SK-N-SH treated with all-trans-retinoic acid at 6 μM for 48 hours (cell line): ENCODE results near the gene SH3GLB1.

ENCODE experiments used
- ATAC-seq: fragments of 200-7000 bp; cut with Tn5 transposase; 3 replicates; pipeline ENCODE4 v1.9.1; 2020; ENCODE audit warnings: mild to moderate bottlenecking, moderate library complexity
- BACH2 ChIP-seq: fragments of 250-450 bp; sonication (Bioruptor Pico); IDR thresholded peaks from 2 replicates; pipeline ENCODE4 v1.9.0; 2021; ENCODE audit warnings: mild to moderate bottlenecking, borderline replicate concordance
- CSDC2 ChIP-seq: fragments of 250-450 bp; sonication (Bioruptor Pico); IDR thresholded peaks from 2 replicates; pipeline ENCODE4 v1.5.0; 2020; ENCODE audit warnings: mild to moderate bottlenecking, moderate library complexity
- CSRNP3 ChIP-seq: fragments of 250-450 bp; sonication (Bioruptor Pico); IDR thresholded peaks from 2 replicates; pipeline ENCODE4 v1.5.1; 2021; ENCODE audit warnings: mild to moderate bottlenecking, moderate library complexity
- ESRRG ChIP-seq: fragments of 250-450 bp; sonication (Bioruptor Pico); IDR thresholded peaks from 2 replicates; pipeline ENCODE4 v1.6.1; 2021; ENCODE audit warnings: mild to moderate bottlenecking
- GLIS3 ChIP-seq: fragments of 250-450 bp; sonication (Bioruptor Pico); IDR thresholded peaks from 2 replicates; pipeline ENCODE4 v1.5.0; 2020; ENCODE audit warnings: mild to moderate bottlenecking, moderate library complexity
- ISL1 ChIP-seq: fragments of 250-450 bp; sonication (Bioruptor Pico); IDR thresholded peaks from 2 replicates; pipeline ENCODE4 v2.1.2; 2022; ENCODE audit warnings: mild to moderate bottlenecking, moderate library complexity
- OSR1 ChIP-seq: fragments of 250-450 bp; sonication (Bioruptor Pico); IDR thresholded peaks from 2 replicates; pipeline ENCODE4 v1.8.0; 2022; ENCODE audit warnings: moderate library complexity, mild to moderate bottlenecking, inconsistent platforms
- PATZ1 ChIP-seq: fragments of 250-450 bp; sonication (Bioruptor Pico); IDR thresholded peaks from 2 replicates; pipeline ENCODE4 v1.8.0; 2020; ENCODE audit warnings: mild to moderate bottlenecking, moderate library complexity, borderline replicate concordance
- PPARA ChIP-seq: fragments of 250-450 bp; sonication (Bioruptor Pico); IDR thresholded peaks from 2 replicates; pipeline ENCODE4 v1.5.0; 2020; ENCODE audit warnings: mild to moderate bottlenecking, borderline replicate concordance
- SNAI2 ChIP-seq: fragments of 250-450 bp; sonication (Bioruptor Pico); IDR thresholded peaks from 2 replicates; pipeline ENCODE4 v1.5.0; 2020; ENCODE audit warnings: mild to moderate bottlenecking, moderate library complexity
- TCF4 ChIP-seq: fragments of 250-450 bp; sonication (Bioruptor Pico); IDR thresholded peaks from 2 replicates; pipeline ENCODE4 v1.8.0; 2021; ENCODE audit warnings: mild to moderate bottlenecking, moderate library complexity, borderline replicate concordance
- TOX ChIP-seq: fragments of 250-450 bp; sonication (Bioruptor Pico); IDR thresholded peaks from 2 replicates; pipeline ENCODE4 v1.8.0; 2021; ENCODE audit warnings: mild to moderate bottlenecking, moderate library complexity, borderline replicate concordance
- ZFP30 ChIP-seq: fragments of 450-650 bp; formaldehyde crosslinking; IDR thresholded peaks from 2 replicates; pipeline ENCODE4 v1.5.0; 2022; ENCODE audit warnings: mild to moderate bottlenecking, moderate library complexity
- ZNF565 ChIP-seq: fragments of 450-650 bp; formaldehyde crosslinking; conservative IDR thresholded peaks from 2 replicates; pipeline ENCODE4 v1.5.0; 2020; ENCODE audit warnings: low read depth, mild to moderate bottlenecking, moderate library complexity
- ZNF70 ChIP-seq: fragments of 450-650 bp; formaldehyde crosslinking; IDR thresholded peaks from 2 replicates; pipeline ENCODE4 v1.5.0; 2020; ENCODE audit warnings: mild to moderate bottlenecking, moderate library complexity
- ZNF8 ChIP-seq: fragments of 450-650 bp; formaldehyde crosslinking; IDR thresholded peaks from 2 replicates; pipeline ENCODE4 v1.5.0; 2020; ENCODE audit warnings: mild to moderate bottlenecking, moderate library complexity
- TF ChIP-seq, protein P1 (sequence below): fragments of 250-450 bp; sonication (Bioruptor Pico); IDR thresholded peaks from 2 replicates; pipeline ENCODE4 v1.8.0; 2021; ENCODE audit warnings: low read depth, mild to moderate bottlenecking, moderate library complexity, borderline replicate concordance
- TF ChIP-seq, protein P2 (sequence below): fragments of 250-450 bp; sonication (Bioruptor Pico); IDR thresholded peaks from 2 replicates; pipeline ENCODE4 v1.5.1; 2020; ENCODE audit warnings: low read depth, mild to moderate bottlenecking, moderate library complexity

Gene SH3GLB1

GRCh38 chr1:86768554-86768953 lies 64.2 kb downstream of the SH3GLB1 start:
- ATAC-seq = no peak
- no peak for TF ChIP-seq SNAI2 (CRISPR knock-in tag)
- no peak for TF ChIP-seq CSRNP3 (CRISPR knock-in tag)
- no peak for TF ChIP-seq CSDC2 (CRISPR knock-in tag)
- no peak for TF ChIP-seq OSR1 (CRISPR knock-in tag)
- no peak for TF ChIP-seq ZNF565 (CRISPR knock-in tag)
- no peak for TF ChIP-seq TCF4 (CRISPR knock-in tag)
- TF ChIP-seq TOX = no peak
- TF ChIP-seq ZNF70 (CRISPR knock-in tag) = no peak
- no peak for TF ChIP-seq BACH2 (CRISPR knock-in tag)
- TF ChIP-seq PATZ1 (CRISPR knock-in tag) = no peak
- no peak for TF ChIP-seq GLIS3 (CRISPR knock-in tag)
- TF ChIP-seq ISL1 = no peak
- no peak for TF ChIP-seq ESRRG (CRISPR knock-in tag)
- no peak for TF ChIP-seq PPARA (CRISPR knock-in tag)

- TF ChIP-seq SNAI2 (CRISPR knock-in tag) = no peak
- TF ChIP-seq, protein P1, sequence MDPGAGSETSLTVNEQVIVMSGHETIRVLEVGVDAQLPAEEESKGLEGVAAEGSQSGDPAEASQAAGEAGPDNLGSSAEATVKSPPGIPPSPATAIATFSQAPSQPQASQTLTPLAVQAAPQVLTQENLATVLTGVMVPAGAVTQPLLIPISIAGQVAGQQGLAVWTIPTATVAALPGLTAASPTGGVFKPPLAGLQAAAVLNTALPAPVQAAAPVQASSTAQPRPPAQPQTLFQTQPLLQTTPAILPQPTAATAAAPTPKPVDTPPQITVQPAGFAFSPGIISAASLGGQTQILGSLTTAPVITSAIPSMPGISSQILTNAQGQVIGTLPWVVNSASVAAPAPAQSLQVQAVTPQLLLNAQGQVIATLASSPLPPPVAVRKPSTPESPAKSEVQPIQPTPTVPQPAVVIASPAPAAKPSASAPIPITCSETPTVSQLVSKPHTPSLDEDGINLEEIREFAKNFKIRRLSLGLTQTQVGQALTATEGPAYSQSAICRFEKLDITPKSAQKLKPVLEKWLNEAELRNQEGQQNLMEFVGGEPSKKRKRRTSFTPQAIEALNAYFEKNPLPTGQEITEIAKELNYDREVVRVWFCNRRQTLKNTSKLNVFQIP (CRISPR knock-in tag) = no peak
- no peak for TF ChIP-seq ISL1
- no peak for TF ChIP-seq ESRRG (CRISPR knock-in tag)
- TF ChIP-seq OSR1 (CRISPR knock-in tag) = no peak
- TF ChIP-seq ZFP30 = no peak
- no peak for ATAC-seq
Measured at GRCh38 chr1:86769065-86769464, 64.7 kb downstream of the SH3GLB1 start.

DNA sequence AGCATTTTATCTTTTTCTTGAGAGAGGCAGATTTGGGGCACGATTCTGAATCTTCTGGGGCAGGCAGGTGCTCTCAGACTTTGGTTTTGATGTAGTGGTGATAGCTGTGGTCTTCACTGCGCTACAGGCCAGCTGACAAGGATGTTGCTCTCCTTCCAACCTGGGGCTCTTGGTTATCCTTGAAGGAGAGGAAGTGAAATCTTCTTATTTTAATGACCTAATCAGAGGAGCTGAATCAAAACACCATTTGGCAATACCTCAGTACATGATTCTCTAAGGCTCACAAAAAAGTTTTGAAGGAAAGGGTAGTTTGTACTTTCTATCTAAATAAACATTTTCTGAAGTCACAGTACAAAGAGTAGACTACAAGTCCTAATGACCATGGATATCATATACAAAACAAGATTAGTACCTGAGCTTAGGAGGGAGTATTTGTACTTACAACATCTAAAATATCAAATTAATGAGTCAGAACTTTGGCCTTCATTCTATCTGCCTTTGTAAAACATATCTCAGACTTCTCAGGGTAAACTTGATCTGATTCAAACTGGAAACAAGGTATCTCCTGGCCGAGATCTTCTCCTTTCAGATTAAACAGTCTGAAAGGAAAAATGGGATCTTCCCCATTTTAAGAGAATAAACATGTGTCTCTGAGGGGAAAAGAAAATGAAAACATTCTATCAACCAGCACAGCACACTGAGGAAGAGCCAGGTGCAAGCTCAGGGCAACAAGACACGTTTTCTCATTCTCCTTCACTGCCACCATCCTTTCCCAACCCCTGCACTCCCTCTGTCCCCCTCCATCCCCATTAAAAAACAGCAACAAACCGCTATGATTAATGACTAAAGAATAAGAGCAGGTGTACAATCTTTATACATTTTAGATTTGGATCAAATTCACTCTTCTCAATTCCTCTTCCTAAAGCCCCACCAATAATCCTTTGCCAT lies 69.2 kb downstream of the SH3GLB1 start:
- TF ChIP-seq ISL1 = peak; percentile 42
- no peak for TF ChIP-seq ZNF70 (CRISPR knock-in tag)
- 0 out of 2 replicates have a peak, but pooled peaks have one; percentile 27 for TF ChIP-seq SNAI2 (CRISPR knock-in tag)
- no peak for TF ChIP-seq GLIS3 (CRISPR knock-in tag)
- ATAC-seq = peak; percentile 56

- peak; percentile 91 for ATAC-seq
- TF ChIP-seq PPARA (CRISPR knock-in tag) (no peak), OSR1 (CRISPR knock-in tag) (no peak), BACH2 (CRISPR knock-in tag) (no peak), ZNF8 (no peak), GLIS3 (CRISPR knock-in tag) (no peak), ISL1 (peak; percentile 91), ZFP30 (no peak)
- TF ChIP-seq, protein P2, sequence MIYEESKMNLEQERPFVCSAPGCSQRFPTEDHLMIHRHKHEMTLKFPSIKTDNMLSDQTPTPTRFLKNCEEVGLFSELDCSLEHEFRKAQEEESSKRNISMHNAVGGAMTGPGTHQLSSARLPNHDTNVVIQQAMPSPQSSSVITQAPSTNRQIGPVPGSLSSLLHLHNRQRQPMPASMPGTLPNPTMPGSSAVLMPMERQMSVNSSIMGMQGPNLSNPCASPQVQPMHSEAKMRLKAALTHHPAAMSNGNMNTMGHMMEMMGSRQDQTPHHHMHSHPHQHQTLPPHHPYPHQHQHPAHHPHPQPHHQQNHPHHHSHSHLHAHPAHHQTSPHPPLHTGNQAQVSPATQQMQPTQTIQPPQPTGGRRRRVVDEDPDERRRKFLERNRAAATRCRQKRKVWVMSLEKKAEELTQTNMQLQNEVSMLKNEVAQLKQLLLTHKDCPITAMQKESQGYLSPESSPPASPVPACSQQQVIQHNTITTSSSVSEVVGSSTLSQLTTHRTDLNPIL (CRISPR knock-in tag) = no peak
Measured at GRCh38 chr1:86774305-86775295, 70.2 kb downstream of the SH3GLB1 start.
